AG09309 (cell line): ENCODE measurements around the gene CXXC1.
"Not testable (repeated sequence)": the region's sequence is repeated elsewhere in the genome, so short reads cannot be mapped to it uniquely, and the experiment has no call there.

Source experiments
- DNase-seq: peaks from one replicate; pipeline ENCODE4 v3.0.0-alpha.2; 2010; ENCODE audit warnings: low read depth
- H3K4me3 ChIP-seq: 2 replicates; pipeline ENCODE4 v1.5.1; 2011; ENCODE audit warnings: mild to moderate bottlenecking, low read depth, low read length, moderate library complexity; ENCODE audit not compliant: control insufficient read depth
- CTCF ChIP-seq: IDR thresholded peaks from 2 replicates; pipeline ENCODE4 v1.5.1; 2011; ENCODE audit warnings: mild to moderate bottlenecking, low read depth, low read length, inconsistent platforms; ENCODE audit not compliant: insufficient read depth, control insufficient read depth; ENCODE audit errors: missing control alignments

CXXC1 gene

GRCh38 chr18:50315100-50315871, 27.8 kb upstream of the CXXC1 start:
- no peak overlapping the region for H3K4me3 ChIP-seq
- DNase-seq, result no peak
- TF ChIP-seq CTCF, result no peak

GRCh38 chr18:50313873-50314460, 26.5 kb upstream of the CXXC1 start:
- no peak for DNase-seq
- no peak overlapping the region for H3K4me3 ChIP-seq
- no peak for TF ChIP-seq CTCF

- no peak for DNase-seq
- no peak overlapping the region for H3K4me3 ChIP-seq
These were observed 25.6 kb upstream of the CXXC1 start for GRCh38 chr18:50313031-50313607.

GRCh38 chr18:50312296-50313030, 25.0 kb upstream of the CXXC1 start:
- no peak for TF ChIP-seq CTCF
- no peak overlapping the region for H3K4me3 ChIP-seq
- no peak for DNase-seq

More at GRCh38 chr18:50313031-50313607, 25.6 kb upstream of the CXXC1 start:
- TF ChIP-seq CTCF, result no peak

- no peak for DNase-seq
- no peak for TF ChIP-seq CTCF
- H3K4me3 ChIP-seq, result no peak overlapping the region
These were observed 24.2 kb upstream of the CXXC1 start for GRCh38 chr18:50311650-50312049.

- H3K4me3 ChIP-seq, result no peak overlapping the region
- no peak for TF ChIP-seq CTCF
These were observed 22.6 kb upstream of the CXXC1 start for GRCh38 chr18:50310080-50310479.

GRCh38 chr18:50308851-50309250, 21.4 kb upstream of the CXXC1 start:
- DNase-seq, H3K4me3 ChIP-seq: not testable (repeated sequence)

More at GRCh38 chr18:50310080-50310479, 22.6 kb upstream of the CXXC1 start:
- no peak for DNase-seq
